K562 (cell line): ENCODE data around the gene WWOX.

Experiments used
- CBX1 ChIP-seq: sonication (generic); IDR thresholded peaks from 2 replicates; pipeline ENCODE4 v1.6.1; 2016; ENCODE audit warnings: antibody characterized with exemption, low read depth, mild to moderate bottlenecking
- EP300 ChIP-seq: IDR thresholded peaks from 2 replicates; pipeline ENCODE4 v1.6.1; 2012; ENCODE audit warnings: low read length, improper control_type of control experiment
- MYBL2 ChIP-seq, 2 experiments: fragments of 450-650 bp in 1 of 2; sonication (generic) in 1 of 2; formaldehyde crosslinking in 1 of 2; IDR thresholded peaks; 2 replicates each; pipeline versions ENCODE4 v1.6.1 to v1.8.1; 2017 to 2022; ENCODE audit warnings: borderline replicate concordance in 1 of 2, inconsistent platforms in 1 of 2, low read depth in 1 of 2, mild to moderate bottlenecking in 1 of 2, missing genetic modification reagents in 1 of 2, moderate library complexity in 1 of 2
- NCOA1 ChIP-seq: fragments of 450-650 bp; IDR thresholded peaks from 2 replicates; pipeline ENCODE4 v1.6.1; 2016; ENCODE audit warnings: low read depth
- RAD21 ChIP-seq, 2 experiments: fragments of 250-450 bp in 1 of 2; fragments of 450-650 bp in 1 of 2; sonication (Bioruptor Pico) in 1 of 2; formaldehyde crosslinking in 1 of 2; IDR thresholded peaks in 1 of 2; conservative IDR thresholded peaks in 1 of 2; 2 replicates each; pipeline versions ENCODE4 v1.4.0 to v1.8.0; 2020 to 2022; ENCODE audit warnings: mild to moderate bottlenecking in 2 of 2, moderate library complexity in 1 of 2
- SREBF1 ChIP-seq: fragments of 150-350 bp; IDR thresholded peaks from 2 replicates; pipeline ENCODE4 v1.6.1; 2014; ENCODE audit warnings: antibody characterized with exemption, low read depth, low read length, borderline replicate concordance
- TCF3 ChIP-seq: sonication (generic); formaldehyde crosslinking; IDR thresholded peaks from 2 replicates; pipeline ENCODE4 v1.4.0; 2020; ENCODE audit warnings: mild to moderate bottlenecking, missing genetic modification reagents
- YY1 ChIP-seq, 3 experiments: IDR thresholded peaks; 2 replicates each; pipeline ENCODE4 v1.6.1; 2011; ENCODE audit warnings: low read length in 2 of 3, mild to moderate bottlenecking in 2 of 3, moderate library complexity in 2 of 3, borderline replicate concordance in 1 of 3, control low read depth in 1 of 3, low read depth in 1 of 3; ENCODE audit not compliant: insufficient read depth in 3 of 3, insufficient replicate concordance in 2 of 3, control insufficient read depth in 1 of 3, insufficient read length in 1 of 3; ENCODE audit errors: extremely low read depth in 1 of 3
- ZFP30 ChIP-seq: fragments of 250-450 bp; sonication (Bioruptor Pico); IDR thresholded peaks from 2 replicates; pipeline ENCODE4 v1.8.0; 2022; ENCODE audit warnings: moderate library complexity, mild to moderate bottlenecking, inconsistent platforms, borderline replicate concordance
- ZNF24 ChIP-seq: fragments of 450-650 bp; IDR thresholded peaks from 2 replicates; pipeline ENCODE4 v1.6.1; 2016
- TF ChIP-seq, protein P1 (sequence below): fragments of 200-600 bp; sonication (generic); IDR thresholded peaks from one replicate; pipeline ENCODE4 v1.6.1; 2012; ENCODE audit warnings: mild to moderate bottlenecking, low read depth, low read length, inconsistent platforms
- TF ChIP-seq, protein P2 (sequence below): sonication (generic); formaldehyde crosslinking; IDR thresholded peaks from 2 replicates; pipeline ENCODE4 v1.9.0; 2022; ENCODE audit warnings: mild to moderate bottlenecking, missing genetic modification reagents

DNA sequence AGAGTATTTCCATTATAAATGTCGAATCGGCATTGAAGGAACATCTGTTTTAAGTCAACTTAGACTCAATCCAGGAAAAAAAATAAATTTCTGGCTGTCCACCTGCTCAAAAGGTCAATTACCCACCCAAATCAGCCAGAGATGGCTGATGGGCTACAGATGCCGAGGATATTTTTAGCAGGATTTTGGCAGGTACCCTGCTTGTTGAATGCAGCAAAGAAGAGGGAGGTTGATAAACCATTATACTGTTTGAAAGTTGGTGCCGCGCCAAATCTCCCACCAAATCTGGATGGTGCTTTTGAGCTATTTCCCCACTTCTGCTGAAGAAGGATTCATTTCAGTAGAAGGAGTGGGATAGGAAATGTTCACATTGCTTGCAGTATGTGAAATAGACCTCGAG lies 963.4 kb downstream of the WWOX start:
- TF ChIP-seq EP300: no peak
- TF ChIP-seq, protein P1, sequence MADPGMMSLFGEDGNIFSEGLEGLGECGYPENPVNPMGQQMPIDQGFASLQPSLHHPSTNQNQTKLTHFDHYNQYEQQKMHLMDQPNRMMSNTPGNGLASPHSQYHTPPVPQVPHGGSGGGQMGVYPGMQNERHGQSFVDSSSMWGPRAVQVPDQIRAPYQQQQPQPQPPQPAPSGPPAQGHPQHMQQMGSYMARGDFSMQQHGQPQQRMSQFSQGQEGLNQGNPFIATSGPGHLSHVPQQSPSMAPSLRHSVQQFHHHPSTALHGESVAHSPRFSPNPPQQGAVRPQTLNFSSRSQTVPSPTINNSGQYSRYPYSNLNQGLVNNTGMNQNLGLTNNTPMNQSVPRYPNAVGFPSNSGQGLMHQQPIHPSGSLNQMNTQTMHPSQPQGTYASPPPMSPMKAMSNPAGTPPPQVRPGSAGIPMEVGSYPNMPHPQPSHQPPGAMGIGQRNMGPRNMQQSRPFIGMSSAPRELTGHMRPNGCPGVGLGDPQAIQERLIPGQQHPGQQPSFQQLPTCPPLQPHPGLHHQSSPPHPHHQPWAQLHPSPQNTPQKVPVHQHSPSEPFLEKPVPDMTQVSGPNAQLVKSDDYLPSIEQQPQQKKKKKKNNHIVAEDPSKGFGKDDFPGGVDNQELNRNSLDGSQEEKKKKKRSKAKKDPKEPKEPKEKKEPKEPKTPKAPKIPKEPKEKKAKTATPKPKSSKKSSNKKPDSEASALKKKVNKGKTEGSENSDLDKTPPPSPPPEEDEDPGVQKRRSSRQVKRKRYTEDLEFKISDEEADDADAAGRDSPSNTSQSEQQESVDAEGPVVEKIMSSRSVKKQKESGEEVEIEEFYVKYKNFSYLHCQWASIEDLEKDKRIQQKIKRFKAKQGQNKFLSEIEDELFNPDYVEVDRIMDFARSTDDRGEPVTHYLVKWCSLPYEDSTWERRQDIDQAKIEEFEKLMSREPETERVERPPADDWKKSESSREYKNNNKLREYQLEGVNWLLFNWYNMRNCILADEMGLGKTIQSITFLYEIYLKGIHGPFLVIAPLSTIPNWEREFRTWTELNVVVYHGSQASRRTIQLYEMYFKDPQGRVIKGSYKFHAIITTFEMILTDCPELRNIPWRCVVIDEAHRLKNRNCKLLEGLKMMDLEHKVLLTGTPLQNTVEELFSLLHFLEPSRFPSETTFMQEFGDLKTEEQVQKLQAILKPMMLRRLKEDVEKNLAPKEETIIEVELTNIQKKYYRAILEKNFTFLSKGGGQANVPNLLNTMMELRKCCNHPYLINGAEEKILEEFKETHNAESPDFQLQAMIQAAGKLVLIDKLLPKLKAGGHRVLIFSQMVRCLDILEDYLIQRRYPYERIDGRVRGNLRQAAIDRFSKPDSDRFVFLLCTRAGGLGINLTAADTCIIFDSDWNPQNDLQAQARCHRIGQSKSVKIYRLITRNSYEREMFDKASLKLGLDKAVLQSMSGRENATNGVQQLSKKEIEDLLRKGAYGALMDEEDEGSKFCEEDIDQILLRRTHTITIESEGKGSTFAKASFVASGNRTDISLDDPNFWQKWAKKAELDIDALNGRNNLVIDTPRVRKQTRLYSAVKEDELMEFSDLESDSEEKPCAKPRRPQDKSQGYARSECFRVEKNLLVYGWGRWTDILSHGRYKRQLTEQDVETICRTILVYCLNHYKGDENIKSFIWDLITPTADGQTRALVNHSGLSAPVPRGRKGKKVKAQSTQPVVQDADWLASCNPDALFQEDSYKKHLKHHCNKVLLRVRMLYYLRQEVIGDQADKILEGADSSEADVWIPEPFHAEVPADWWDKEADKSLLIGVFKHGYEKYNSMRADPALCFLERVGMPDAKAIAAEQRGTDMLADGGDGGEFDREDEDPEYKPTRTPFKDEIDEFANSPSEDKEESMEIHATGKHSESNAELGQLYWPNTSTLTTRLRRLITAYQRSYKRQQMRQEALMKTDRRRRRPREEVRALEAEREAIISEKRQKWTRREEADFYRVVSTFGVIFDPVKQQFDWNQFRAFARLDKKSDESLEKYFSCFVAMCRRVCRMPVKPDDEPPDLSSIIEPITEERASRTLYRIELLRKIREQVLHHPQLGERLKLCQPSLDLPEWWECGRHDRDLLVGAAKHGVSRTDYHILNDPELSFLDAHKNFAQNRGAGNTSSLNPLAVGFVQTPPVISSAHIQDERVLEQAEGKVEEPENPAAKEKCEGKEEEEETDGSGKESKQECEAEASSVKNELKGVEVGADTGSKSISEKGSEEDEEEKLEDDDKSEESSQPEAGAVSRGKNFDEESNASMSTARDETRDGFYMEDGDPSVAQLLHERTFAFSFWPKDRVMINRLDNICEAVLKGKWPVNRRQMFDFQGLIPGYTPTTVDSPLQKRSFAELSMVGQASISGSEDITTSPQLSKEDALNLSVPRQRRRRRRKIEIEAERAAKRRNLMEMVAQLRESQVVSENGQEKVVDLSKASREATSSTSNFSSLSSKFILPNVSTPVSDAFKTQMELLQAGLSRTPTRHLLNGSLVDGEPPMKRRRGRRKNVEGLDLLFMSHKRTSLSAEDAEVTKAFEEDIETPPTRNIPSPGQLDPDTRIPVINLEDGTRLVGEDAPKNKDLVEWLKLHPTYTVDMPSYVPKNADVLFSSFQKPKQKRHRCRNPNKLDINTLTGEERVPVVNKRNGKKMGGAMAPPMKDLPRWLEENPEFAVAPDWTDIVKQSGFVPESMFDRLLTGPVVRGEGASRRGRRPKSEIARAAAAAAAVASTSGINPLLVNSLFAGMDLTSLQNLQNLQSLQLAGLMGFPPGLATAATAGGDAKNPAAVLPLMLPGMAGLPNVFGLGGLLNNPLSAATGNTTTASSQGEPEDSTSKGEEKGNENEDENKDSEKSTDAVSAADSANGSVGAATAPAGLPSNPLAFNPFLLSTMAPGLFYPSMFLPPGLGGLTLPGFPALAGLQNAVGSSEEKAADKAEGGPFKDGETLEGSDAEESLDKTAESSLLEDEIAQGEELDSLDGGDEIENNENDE: no peak
- no peak for TF ChIP-seq TCF3 (CRISPR knock-in tag)
- TF ChIP-seq, protein P2, sequence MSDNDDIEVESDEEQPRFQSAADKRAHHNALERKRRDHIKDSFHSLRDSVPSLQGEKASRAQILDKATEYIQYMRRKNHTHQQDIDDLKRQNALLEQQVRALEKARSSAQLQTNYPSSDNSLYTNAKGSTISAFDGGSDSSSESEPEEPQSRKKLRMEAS (CRISPR knock-in tag): no peak
- no peak for TF ChIP-seq NCOA1
- no peak for TF ChIP-seq ZNF24
- TF ChIP-seq CBX1: no peak
- TF ChIP-seq SREBF1: no peak
- no peak for TF ChIP-seq ZFP30 (CRISPR knock-in tag)
- no peak for TF ChIP-seq RAD21 (CRISPR knock-in tag; conservative IDR thresholded peaks at IDR 0.05 in 1 of 2, IDR thresholded peaks at IDR 0.05 in 1 of 2)
- no peak for TF ChIP-seq MYBL2 (IDR thresholded peaks at IDR 0.05; ENCODE audit: low read depth)
- no peak for TF ChIP-seq MYBL2 (CRISPR knock-in tag; IDR thresholded peaks at IDR 0.05; ENCODE audit: borderline replicate concordance)
- no peak for TF ChIP-seq YY1 (IDR thresholded peaks at IDR 0.05; ENCODE audit: borderline replicate concordance in 1 of 3, control insufficient read depth in 1 of 3, extremely low read depth in 1 of 3, insufficient read depth in 3 of 3, insufficient read length in 1 of 3, insufficient replicate concordance in 2 of 3, low read depth in 1 of 3, low read length in 2 of 3)
